Measurements from ENCODE around the gene ARHGEF38. TPM values are rescaled to one million over a fixed set of nuclear protein-coding genes. Genes with fewer than 3 reads are reported as not detected.
A peak's percentile ranks its signal among the peaks of the same experiment; 100 is the strongest.
"Not testable (repeated sequence)": the region's sequence is repeated elsewhere in the genome, so short reads cannot be mapped to it uniquely, and the experiment has no call there.

Gene ARHGEF38
- total RNA-seq, 1 donor from 2014 or later: 0.69 TPM

DNA sequence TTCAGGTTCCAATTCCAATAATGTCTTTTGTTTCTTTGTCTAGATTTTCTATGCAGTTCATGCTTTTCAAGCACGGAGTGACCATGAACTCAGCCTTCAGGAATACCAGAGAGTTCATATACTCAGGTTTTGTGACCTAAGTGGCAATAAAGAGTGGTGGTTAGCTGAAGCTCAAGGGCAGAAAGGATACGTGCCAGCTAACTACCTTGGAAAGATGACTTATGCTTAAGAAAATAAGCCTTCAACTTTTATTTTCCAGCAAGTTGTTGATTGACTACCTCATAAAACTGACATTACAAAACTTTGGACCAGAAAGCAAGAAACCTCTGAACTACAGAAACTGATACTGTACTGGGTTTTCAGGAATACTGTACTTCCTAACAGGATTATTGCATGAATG lies 125.3 kb downstream of the ARHGEF38 start:
- no peak overlapping the region for H3K27ac Mint-ChIP-seq
- H3K36me3 Mint-ChIP-seq: peaks cover 13% of the 10 kb centered on the region

DNA sequence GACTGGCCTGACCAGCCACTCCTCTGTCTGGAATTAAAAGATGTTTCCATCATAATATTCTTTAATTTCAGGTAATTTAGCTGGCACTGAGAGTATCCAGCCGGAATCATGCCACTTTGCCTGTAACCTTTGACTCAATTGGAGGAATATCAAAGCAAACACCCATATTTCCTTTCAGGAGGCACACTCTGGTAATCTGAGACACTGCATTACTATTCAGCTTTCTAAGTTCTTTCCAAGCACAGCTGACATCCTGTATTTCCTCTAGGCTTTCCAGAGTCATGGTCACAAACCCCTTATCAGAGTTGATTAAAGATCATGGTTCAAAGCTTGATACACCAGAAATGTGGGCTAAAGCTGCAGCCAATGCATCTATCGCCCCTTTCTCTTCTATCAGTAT lies 126.8 kb downstream of the ARHGEF38 start:
- no peak for DNase-seq (ENCODE audit: low spot score in 2 of 2, unreplicated experiment in 2 of 2)
- H3K9me3 Mint-ChIP-seq: no peaks in the 10 kb centered on the region
- peaks cover 18% of the 10 kb centered on the region for H3K36me3 Mint-ChIP-seq
- no peak overlapping the region for H3K27ac Mint-ChIP-seq
- H3K27me3 Mint-ChIP-seq (ENCODE audit: low read depth): no peaks in the 10 kb centered on the region
- H3K4me1 Mint-ChIP-seq: peaks cover 5% of the 10 kb centered on the region
- H3K4me3 Mint-ChIP-seq: no peak overlapping the region
- TF ChIP-seq, protein P1, sequence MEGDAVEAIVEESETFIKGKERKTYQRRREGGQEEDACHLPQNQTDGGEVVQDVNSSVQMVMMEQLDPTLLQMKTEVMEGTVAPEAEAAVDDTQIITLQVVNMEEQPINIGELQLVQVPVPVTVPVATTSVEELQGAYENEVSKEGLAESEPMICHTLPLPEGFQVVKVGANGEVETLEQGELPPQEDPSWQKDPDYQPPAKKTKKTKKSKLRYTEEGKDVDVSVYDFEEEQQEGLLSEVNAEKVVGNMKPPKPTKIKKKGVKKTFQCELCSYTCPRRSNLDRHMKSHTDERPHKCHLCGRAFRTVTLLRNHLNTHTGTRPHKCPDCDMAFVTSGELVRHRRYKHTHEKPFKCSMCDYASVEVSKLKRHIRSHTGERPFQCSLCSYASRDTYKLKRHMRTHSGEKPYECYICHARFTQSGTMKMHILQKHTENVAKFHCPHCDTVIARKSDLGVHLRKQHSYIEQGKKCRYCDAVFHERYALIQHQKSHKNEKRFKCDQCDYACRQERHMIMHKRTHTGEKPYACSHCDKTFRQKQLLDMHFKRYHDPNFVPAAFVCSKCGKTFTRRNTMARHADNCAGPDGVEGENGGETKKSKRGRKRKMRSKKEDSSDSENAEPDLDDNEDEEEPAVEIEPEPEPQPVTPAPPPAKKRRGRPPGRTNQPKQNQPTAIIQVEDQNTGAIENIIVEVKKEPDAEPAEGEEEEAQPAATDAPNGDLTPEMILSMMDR (IDR thresholded peaks at IDR 0.05; ENCODE audit: unreplicated experiment): no peak

More for the DNA sequence above, 125.3 kb downstream of the ARHGEF38 start:
- TF ChIP-seq, protein P1 (IDR thresholded peaks at IDR 0.05; ENCODE audit: unreplicated experiment): no peak
- H3K27me3 Mint-ChIP-seq (ENCODE audit: low read depth): peaks cover 6% of the 10 kb centered on the region
- DNase-seq (ENCODE audit: low spot score in 2 of 2, unreplicated experiment in 2 of 2): no peak
- no peak overlapping the region for H3K4me3 Mint-ChIP-seq
- peaks cover under 1% of the 10 kb centered on the region for H3K4me1 Mint-ChIP-seq
- no peaks in the 10 kb centered on the region for H3K9me3 Mint-ChIP-seq

DNA sequence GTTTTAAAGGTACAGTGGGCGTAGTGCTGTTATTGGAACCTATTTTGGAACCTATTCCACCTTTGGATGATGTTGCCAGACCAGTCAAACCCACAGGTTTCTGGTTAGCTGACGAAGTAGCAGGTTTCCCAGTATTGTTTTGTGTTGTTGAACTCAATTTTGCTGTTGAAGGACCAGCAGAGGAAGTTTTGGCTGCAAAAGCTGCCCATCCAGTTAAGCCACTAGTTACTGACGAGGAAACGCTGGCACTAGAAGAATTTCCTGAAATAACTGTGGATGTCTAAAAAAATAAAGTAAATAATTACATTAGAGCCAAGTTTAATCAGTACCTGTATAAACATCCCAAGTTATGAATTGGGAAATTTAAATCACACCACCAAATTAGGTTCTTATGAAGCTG lies 130.6 kb downstream of the ARHGEF38 start:
- TF ChIP-seq, protein P1 (IDR thresholded peaks at IDR 0.05; ENCODE audit: unreplicated experiment): no peak
- peak overlapping the region; percentile 48 for H3K27ac Mint-ChIP-seq
- no peak overlapping the region for H3K4me3 Mint-ChIP-seq
- peaks cover 5% of the 10 kb centered on the region for H3K4me1 Mint-ChIP-seq
- H3K27me3 Mint-ChIP-seq (ENCODE audit: low read depth): no peaks in the 10 kb centered on the region
- no peaks in the 10 kb centered on the region for H3K9me3 Mint-ChIP-seq
- DNase-seq (ENCODE audit: low spot score in 2 of 2, unreplicated experiment in 2 of 2): no peak
- peaks cover 22% of the 10 kb centered on the region for H3K36me3 Mint-ChIP-seq

DNA sequence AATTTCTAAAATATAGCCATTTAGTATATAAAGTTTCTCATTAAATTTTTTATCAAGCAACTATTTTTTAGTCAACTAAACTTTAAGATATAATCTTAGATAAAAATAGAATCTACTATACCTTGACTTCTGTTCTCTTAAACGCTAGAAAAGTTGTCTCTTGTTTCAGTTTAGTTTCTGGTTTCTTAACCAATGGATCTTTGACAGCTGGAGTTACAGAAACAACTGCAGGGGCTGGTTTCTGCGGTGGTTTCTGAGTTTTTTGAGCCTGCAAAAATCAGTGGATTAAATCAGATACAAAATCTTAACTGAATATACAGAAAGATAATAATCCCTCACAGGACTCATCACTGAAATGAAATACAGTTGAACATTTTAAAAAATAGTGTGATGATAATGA lies 134.2 kb downstream of the ARHGEF38 start:
- Mint-ChIP-seq H3K9me3 (no peaks in the 10 kb centered on the region), H3K4me1 (peaks cover 5% of the 10 kb centered on the region), H3K36me3 (peaks cover 33% of the 10 kb centered on the region), H3K27ac (no peak overlapping the region), H3K27me3 (ENCODE audit: low read depth) (no peaks in the 10 kb centered on the region), H3K4me3 (no peak overlapping the region)
- TF ChIP-seq, protein P1 (IDR thresholded peaks at IDR 0.05; ENCODE audit: unreplicated experiment): no peak
- no peak for DNase-seq (ENCODE audit: low spot score in 2 of 2, unreplicated experiment in 2 of 2)

DNA sequence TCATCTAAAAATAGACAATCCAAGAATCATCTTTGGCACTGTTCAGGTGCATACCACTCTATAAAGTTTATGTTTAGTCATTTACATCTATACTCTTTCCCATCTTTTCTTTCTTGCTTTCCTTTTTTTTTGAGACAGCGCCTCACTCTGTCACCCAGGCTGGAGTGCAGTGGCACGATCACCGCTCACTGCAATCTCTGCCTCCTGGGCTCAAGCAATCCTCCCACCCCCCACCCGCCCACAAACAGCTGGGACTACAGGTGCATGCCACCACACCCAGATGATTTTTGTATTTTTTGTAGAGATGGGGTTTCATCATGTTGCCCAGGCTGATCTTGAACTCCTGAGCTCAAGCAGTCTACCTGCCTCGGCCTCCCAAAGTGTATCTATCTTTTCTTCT lies 142.4 kb downstream of the ARHGEF38 start:
- not testable (repeated sequence) for DNase-seq (ENCODE audit: low spot score in 2 of 2, unreplicated experiment in 2 of 2); H3K4me3 Mint-ChIP-seq; H3K27ac Mint-ChIP-seq; H3K9me3 Mint-ChIP-seq; H3K4me1 Mint-ChIP-seq; H3K27me3 Mint-ChIP-seq (ENCODE audit: low read depth)
- H3K36me3 Mint-ChIP-seq: peaks cover 32% of the 10 kb centered on the region

DNA sequence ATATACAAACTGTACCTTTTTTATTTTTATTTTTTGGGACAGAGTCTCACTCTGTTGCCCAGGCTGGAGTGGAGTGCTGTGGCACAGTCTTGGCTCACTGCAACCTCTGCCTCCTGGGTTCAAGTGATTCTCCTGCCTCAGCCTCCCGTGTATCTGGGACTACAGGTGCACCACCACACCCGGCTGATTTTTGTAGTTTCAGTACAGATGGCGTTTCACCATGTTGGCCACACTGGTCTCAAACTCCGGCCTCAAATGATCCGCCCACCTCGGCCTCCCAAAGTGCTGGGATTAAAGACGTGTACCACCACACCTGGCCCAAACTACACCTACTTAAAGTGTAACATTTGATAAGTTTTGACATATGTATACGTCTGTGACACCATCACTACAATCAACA lies 143.4 kb downstream of the ARHGEF38 start:
- peaks cover 30% of the 10 kb centered on the region for H3K36me3 Mint-ChIP-seq
- H3K27ac Mint-ChIP-seq; H3K4me1 Mint-ChIP-seq; H3K9me3 Mint-ChIP-seq; DNase-seq (ENCODE audit: low spot score in 2 of 2, unreplicated experiment in 2 of 2); H3K4me3 Mint-ChIP-seq; H3K27me3 Mint-ChIP-seq (ENCODE audit: low read depth): not testable (repeated sequence)

DNA sequence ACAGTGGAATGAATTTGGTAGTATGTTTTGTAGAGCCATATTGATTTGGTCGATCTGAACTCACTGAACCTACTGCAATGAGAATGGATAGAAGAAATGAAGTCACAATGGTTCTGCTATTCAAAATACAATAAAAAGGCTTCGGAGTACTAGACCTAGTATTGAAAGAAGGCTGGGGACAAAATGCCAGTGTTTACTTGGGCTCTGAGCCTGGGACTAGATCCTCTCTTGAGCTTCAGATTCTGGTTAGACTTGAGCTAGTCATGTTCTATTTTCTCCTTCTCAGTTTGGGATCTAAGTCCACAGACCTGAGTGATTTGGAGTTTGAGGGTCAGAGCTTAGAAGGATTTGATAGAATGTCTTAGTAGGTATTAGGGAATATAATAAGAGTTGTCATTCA lies 146.2 kb downstream of the ARHGEF38 start:
- Mint-ChIP-seq H3K4me1 (no peaks in the 10 kb centered on the region), H3K36me3 (peaks cover 19% of the 10 kb centered on the region), H3K9me3 (no peaks in the 10 kb centered on the region), H3K4me3 (no peak overlapping the region), H3K27ac (no peak overlapping the region), H3K27me3 (ENCODE audit: low read depth) (no peaks in the 10 kb centered on the region)
- TF ChIP-seq, protein P1 (IDR thresholded peaks at IDR 0.05; ENCODE audit: unreplicated experiment): no peak
- no peak for DNase-seq (ENCODE audit: low spot score in 2 of 2, unreplicated experiment in 2 of 2)
